SK-MEL-5 (cell line): ENCODE results near the gene MYRIP. TPM values are rescaled to one million over a fixed set of nuclear protein-coding genes. Genes with fewer than 3 reads are reported as not detected.

Experiments used
- DNase-seq: peaks from one replicate; pipeline ENCODE4 v3.0.0-alpha.2; 2016; ENCODE audit warnings: low read depth, low spot score
- in situ Hi-C: cut with HindIII; loops from 2 replicates; pipeline ENCODE4 v1.10.0; 2016; ENCODE audit warnings: low sequenced_read_pairs, high pct_unique_total_duplicates, low pct_unique_long_range_greater_than_20kb
- total RNA-seq: library from RNA; depleted of rRNA; stranded (reverse); fragments of >200 nt; shearing (Covaris generic); gene quantifications from 2 replicates; pipeline ENCODE4 v1.2.3, GENCODE V29; 2014

The MYRIP gene
- total RNA-seq, 1 experiment from 2014 or later, result 0.21 TPM

GRCh38 chr3:40211579-40211978 lies 402.2 kb downstream of the MYRIP start:
- no peak for DNase-seq
- in situ Hi-C loops, result no loop called here

GRCh38 chr3:40213556-40213955 lies 404.1 kb downstream of the MYRIP start:
- DNase-seq, result no peak
- in situ Hi-C loops, result no loop called here

- DNase-seq, result no peak
- in situ Hi-C loops, result no loop called here
Measured at GRCh38 chr3:40215015-40215414, 405.6 kb downstream of the MYRIP start.

GRCh38 chr3:40216471-40216870 lies 407.1 kb downstream of the MYRIP start:
- no peak for DNase-seq
- in situ Hi-C loops, result no loop called here

- in situ Hi-C loops, result no loop called here
- no peak for DNase-seq
Measured at GRCh38 chr3:40223856-40224255, 414.4 kb downstream of the MYRIP start.

GRCh38 chr3:40224796-40225515 lies 415.5 kb downstream of the MYRIP start:
- DNase-seq, result no peak
- in situ Hi-C loops, result no loop called here

- in situ Hi-C loops, result no loop called here
- no peak for DNase-seq
Measured at GRCh38 chr3:40226636-40227035, 417.2 kb downstream of the MYRIP start.

GRCh38 chr3:40228792-40229350 lies 419.5 kb downstream of the MYRIP start:
- DNase-seq, result no peak
- in situ Hi-C loops, result no loop called here

GRCh38 chr3:40229386-40229785 lies 420.0 kb downstream of the MYRIP start:
- in situ Hi-C loops, result no loop called here
- no peak for DNase-seq

GRCh38 chr3:40229963-40230362 lies 420.6 kb downstream of the MYRIP start:
- in situ Hi-C loops, result no loop called here
- DNase-seq, result peak; percentile 80

GRCh38 chr3:40230382-40230781 lies 421.0 kb downstream of the MYRIP start:
- no peak for DNase-seq

GRCh38 chr3:40232626-40233025 lies 423.2 kb downstream of the MYRIP start:
- in situ Hi-C loops, result no loop called here
- no peak for DNase-seq

More at GRCh38 chr3:40230382-40230781, 421.0 kb downstream of the MYRIP start:
- in situ Hi-C loops, result no loop called here

- in situ Hi-C loops, result no loop called here
- DNase-seq, result no peak
Measured at GRCh38 chr3:40237159-40237558, 427.8 kb downstream of the MYRIP start.

GRCh38 chr3:40237889-40238571 lies 428.6 kb downstream of the MYRIP start:
- peak; percentile 72 for DNase-seq
- in situ Hi-C loops, result no loop called here

GRCh38 chr3:40240921-40241320 lies 431.5 kb downstream of the MYRIP start:
- in situ Hi-C loops, result no loop called here
- DNase-seq, result peak; percentile 64

GRCh38 chr3:40242216-40242615 lies 432.8 kb downstream of the MYRIP start:
- in situ Hi-C loops, result no loop called here
- peak; percentile 17 for DNase-seq

GRCh38 chr3:40242638-40243037 lies 433.2 kb downstream of the MYRIP start:
- in situ Hi-C loops, result no loop called here
- DNase-seq, result no peak

- DNase-seq, result no peak
- in situ Hi-C loops, result no loop called here
Measured at GRCh38 chr3:40243056-40243455, 433.6 kb downstream of the MYRIP start.
